ENCODE data around the gene WDR1. TPM values are rescaled to one million over a fixed set of nuclear protein-coding genes. Genes with fewer than 3 reads are reported as not detected.
"Not testable (repeated sequence)": the region's sequence is repeated elsewhere in the genome, so short reads cannot be mapped to it uniquely, and the experiment has no call there.

The WDR1 gene
- total RNA-seq, 1 donor from 2014 or later, result 216 TPM

DNA sequence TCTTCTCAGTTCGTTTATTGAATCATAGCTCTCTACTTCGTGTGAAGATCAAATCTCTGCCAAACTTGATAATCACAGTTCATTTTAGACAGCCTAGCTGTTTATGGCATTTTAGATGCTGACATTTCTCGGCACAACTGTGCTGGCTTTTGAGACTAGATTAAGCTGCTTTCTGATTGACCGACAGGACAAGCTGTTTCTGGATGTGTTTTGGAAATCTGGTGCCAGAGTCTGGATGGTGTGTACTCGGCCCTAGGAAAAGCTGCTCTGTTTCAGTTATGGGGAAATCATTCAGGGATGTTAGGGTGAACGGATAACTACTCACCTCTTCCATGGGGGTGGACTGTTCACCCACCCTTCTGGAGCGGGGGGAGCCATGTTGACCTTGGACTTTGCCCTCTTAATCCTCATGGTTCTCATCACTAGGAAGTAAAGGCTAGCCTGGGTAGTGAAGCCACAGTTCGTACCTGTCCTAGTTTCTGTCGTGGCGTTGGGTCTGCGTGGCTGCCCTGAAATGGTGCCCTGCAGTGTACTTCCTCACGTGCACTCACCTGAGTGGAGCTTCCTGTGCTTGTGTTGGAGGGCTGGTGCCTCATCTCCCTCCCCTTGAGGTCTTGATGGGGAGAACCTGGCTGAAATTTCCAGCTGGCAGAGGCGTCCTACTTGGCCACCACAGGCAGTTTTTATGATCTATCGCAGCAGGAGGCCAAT, 13.7 kb upstream of the WDR1 start:
- Histone ChIP-seq H3K36me3 (no peaks in the 10 kb centered on the region), H3K4me1 (no peaks in the 10 kb centered on the region), H3K9me3 (no peaks in the 10 kb centered on the region), H3K4me3 (no peak overlapping the region), H3K27ac (no peak overlapping the region), H3K27me3 (no peaks in the 10 kb centered on the region)
- intact Hi-C loops (cut with DNase I), result no loop called here
- no peak for DNase-seq (ENCODE audit: low spot score in 2 of 2)
- no peak for TF ChIP-seq CTCF (IDR thresholded peaks at IDR 0.05)

DNA sequence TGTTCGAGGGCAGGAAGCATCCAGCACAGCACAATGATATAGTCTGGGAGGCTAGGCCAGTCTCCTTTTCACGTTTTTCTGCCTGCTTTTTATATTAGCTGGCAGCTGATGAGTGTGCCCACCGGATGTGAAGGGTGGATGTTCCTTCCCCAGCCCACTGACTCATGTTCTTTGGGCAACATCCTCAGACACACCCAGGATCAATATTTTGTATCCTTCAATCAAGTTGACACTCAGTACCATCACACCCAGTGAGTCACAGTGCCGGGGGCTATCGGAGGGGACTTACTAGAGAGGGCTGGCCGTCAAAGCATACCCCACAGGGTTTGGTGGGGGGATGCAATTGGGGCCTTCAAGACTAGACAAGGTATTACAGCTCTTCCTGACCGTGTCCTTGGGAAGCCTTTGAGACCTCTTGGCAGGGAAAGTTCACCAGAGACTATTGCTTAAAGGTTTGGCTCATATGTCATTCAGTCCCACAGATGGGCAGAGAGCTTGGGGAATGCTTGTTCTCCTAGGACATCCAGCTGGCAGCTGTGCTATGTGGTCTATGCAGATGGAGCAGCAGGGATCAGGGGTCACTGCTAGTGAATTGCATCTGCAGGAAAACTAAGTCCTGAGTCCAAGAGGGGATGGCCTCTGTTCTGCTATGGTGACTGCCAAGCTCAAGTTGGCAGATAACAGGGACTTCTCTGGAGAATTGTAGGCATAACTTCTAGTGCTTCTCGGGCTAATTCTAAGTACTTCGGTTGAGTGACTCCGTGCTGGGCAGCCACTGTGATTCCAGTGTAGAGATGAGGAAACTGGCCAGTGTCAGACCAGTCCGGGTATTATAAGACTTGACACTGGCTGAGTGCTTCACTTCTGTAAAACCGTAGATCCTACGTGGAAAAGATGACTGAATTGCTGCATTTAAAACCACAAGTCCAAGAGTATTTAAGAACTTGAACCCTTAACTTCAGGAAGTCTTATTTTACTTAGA, 12.9 kb upstream of the WDR1 start:
- intact Hi-C loops (cut with DNase I), result no loop called here
- H3K27ac ChIP-seq, result no peak overlapping the region
- no peaks in the 10 kb centered on the region for H3K27me3 ChIP-seq
- no peak for DNase-seq (ENCODE audit: low spot score in 2 of 2)
- no peaks in the 10 kb centered on the region for H3K9me3 ChIP-seq
- H3K4me1 ChIP-seq, result no peaks in the 10 kb centered on the region
- no peaks in the 10 kb centered on the region for H3K36me3 ChIP-seq
- H3K4me3 ChIP-seq, result no peak overlapping the region
- no peak for TF ChIP-seq CTCF (IDR thresholded peaks at IDR 0.05)

DNA sequence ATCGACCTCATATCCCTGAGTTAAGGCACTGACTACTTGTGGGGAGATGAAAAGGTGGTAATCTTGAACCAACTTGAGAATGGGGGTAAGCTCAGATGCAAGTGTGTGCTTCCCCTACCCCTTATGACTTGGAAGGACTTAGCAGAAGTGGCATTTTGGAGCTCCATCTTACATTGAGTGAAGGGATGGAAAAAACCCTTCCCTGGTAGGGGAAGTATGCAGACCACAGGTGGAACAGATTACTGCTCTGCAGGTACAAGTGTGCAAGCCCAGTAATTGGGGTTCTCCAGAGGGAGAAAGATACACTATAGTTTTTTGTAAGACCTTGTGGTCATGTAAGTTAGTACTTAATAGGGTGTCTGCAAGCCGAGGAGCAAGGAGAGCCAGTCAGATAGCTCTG, 12.2 kb upstream of the WDR1 start:
- Histone ChIP-seq H3K4me3 (no peak overlapping the region), H3K36me3 (no peaks in the 10 kb centered on the region), H3K4me1 (no peaks in the 10 kb centered on the region), H3K9me3 (no peaks in the 10 kb centered on the region), H3K27ac (no peak overlapping the region), H3K27me3 (no peaks in the 10 kb centered on the region)
- TF ChIP-seq CTCF (IDR thresholded peaks at IDR 0.05), result no peak
- DNase-seq (ENCODE audit: low spot score in 2 of 2), result no peak
- intact Hi-C loops (cut with DNase I), result no loop called here

DNA sequence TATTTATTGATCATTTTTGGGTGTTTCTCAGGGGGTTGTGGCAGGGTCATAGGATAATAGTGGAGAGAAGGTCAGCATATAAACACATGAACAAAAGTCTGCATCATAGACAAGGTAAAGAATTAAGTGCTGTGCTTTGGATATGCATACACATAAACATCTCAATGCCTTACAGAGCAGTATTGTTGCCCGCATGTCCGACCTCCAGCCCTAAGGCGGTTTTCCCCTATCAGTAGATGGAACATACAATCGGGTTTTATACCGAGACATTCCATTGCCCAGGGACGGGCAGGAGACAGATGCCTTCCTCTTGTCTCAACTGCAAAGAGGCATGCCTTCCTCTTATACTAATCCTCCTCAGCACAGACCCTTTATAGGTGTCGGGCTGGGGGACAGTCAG, 10.9 kb upstream of the WDR1 start:
- intact Hi-C loops (cut with DNase I); H3K36me3 ChIP-seq; H3K4me1 ChIP-seq; H3K27me3 ChIP-seq; H3K9me3 ChIP-seq; DNase-seq (ENCODE audit: low spot score in 2 of 2); H3K27ac ChIP-seq; H3K4me3 ChIP-seq: not testable (repeated sequence)

GRCh38 chr4:10124167-10124930, 7.8 kb upstream of the WDR1 start:
- no peaks in the 10 kb centered on the region for H3K36me3 ChIP-seq
- DNase-seq (ENCODE audit: low spot score in 2 of 2), result no peak
- H3K4me1 ChIP-seq, result no peaks in the 10 kb centered on the region
- no peaks in the 10 kb centered on the region for H3K27me3 ChIP-seq
- H3K4me3 ChIP-seq, result no peak overlapping the region
- peak overlapping the region in 1 of 2 donors; percentile 18 for H3K27ac ChIP-seq
- TF ChIP-seq CTCF (IDR thresholded peaks at IDR 0.05), result no peak
- no peaks in the 10 kb centered on the region for H3K9me3 ChIP-seq
- intact Hi-C loops (cut with DNase I), result no loop called here

Measured in ascending aorta (tissue), 2 donors.